Erythroblast (primary cell): Measurements from ENCODE around the gene ATOX1.

ENCODE experiments used
- GATA1 ChIP-seq: IDR thresholded peaks from 2 replicates; pipeline ENCODE4 v1.6.1; 2011; ENCODE audit warnings: low read depth, mild to moderate bottlenecking, control low read depth, low read length, moderate library complexity
- POLR2A ChIP-seq: IDR thresholded peaks from 2 replicates; pipeline ENCODE4 v1.6.1; 2011; ENCODE audit warnings: mild to moderate bottlenecking, low read length

DNA sequence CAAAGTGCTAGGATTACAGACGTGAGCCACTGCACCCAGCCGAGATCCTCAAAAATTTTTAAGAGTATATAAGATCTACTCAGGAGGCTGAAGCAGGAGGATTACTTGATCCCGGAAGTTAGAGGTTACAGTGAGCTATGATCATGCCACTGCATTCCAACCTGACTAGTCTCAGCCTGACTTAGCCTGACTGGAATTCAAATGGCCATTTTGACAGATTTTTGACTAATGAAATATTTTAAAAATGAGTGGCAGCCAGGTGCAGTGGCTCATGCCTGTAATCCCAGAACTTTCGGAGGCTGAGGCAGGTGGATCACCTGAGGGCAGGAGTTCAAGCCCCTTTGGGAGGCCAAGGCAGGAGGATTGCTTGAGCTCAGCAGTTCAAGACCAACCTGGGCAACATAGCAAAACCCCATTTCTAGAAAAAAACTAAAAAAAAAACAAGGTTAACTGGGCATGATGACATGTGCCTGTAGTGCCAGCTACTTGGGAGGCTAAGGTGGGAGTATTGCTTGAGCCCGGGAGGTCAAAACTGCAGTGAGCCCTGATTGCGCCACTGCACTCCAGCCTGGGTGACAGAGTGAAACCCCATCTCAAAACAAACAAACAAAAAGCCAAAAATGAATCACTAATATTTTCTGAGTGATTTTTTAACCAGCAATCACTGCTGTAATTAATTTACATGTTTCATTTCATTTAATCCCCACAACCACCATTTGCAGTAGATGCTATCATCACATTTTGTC lies 16.6 kb downstream of the ATOX1 start:
- no peak for TF ChIP-seq POLR2A
- no peak for TF ChIP-seq GATA1
